GM23248 (cell line): Measurements from ENCODE around the gene ZNF627. TPM values are rescaled to one million over a fixed set of nuclear protein-coding genes. Genes with fewer than 3 reads are reported as not detected.
"Not testable (repeated sequence)": the region's sequence is repeated elsewhere in the genome, so short reads cannot be mapped to it uniquely, and the experiment has no call there.

ENCODE experiments used
- DNase-seq: peaks from one replicate; pipeline ENCODE4 v3.0.0-alpha.2; 2015
- H2AFZ ChIP-seq: fragments of 200-600 bp; sonication (generic); 2 replicates; pipeline ENCODE4 v1.6.1; 2016; ENCODE audit warnings: antibody characterized with exemption
- H3F3A ChIP-seq: fragments of 200-600 bp; sonication (generic); 2 replicates; pipeline ENCODE4 v1.6.1; 2016; ENCODE audit warnings: mild to moderate bottlenecking, antibody characterized with exemption, mixed run types; ENCODE audit not compliant: insufficient read depth
- H3K27ac ChIP-seq: fragments of 200-600 bp; sonication (generic); 2 replicates; pipeline ENCODE4 v1.5.1; 2016; ENCODE audit warnings: mild to moderate bottlenecking
- H3K27me3 ChIP-seq: fragments of 200-600 bp; sonication (generic); replicated peaks from 2 replicates; pipeline ENCODE4 v1.6.1; 2016; ENCODE audit warnings: mild to moderate bottlenecking; ENCODE audit not compliant: insufficient read depth
- H3K36me3 ChIP-seq: fragments of 200-600 bp; sonication (generic); 2 replicates; pipeline ENCODE4 v1.6.1; 2016; ENCODE audit warnings: low read depth, mild to moderate bottlenecking
- H3K4me1 ChIP-seq: fragments of 200-600 bp; sonication (generic); 2 replicates; pipeline ENCODE4 v1.6.1; 2016; ENCODE audit warnings: mild to moderate bottlenecking; ENCODE audit not compliant: insufficient read depth
- H3K4me2 ChIP-seq: fragments of 200-600 bp; sonication (generic); one replicate; pipeline ENCODE4 v1.6.1; 2016; ENCODE audit warnings: mild to moderate bottlenecking; ENCODE audit not compliant: unreplicated experiment
- H3K4me3 ChIP-seq: fragments of 200-600 bp; sonication (generic); 2 replicates; pipeline ENCODE4 v1.5.1; 2016; ENCODE audit warnings: mild to moderate bottlenecking
- H3K79me2 ChIP-seq: fragments of 200-600 bp; sonication (generic); 2 replicates; pipeline ENCODE4 v1.6.1; 2016; ENCODE audit warnings: mild to moderate bottlenecking; ENCODE audit not compliant: insufficient read depth
- H3K9ac ChIP-seq: fragments of 200-600 bp; sonication (generic); 2 replicates; pipeline ENCODE4 v1.6.1; 2016; ENCODE audit warnings: mild to moderate bottlenecking
- H3K9me2 ChIP-seq: fragments of 200-600 bp; sonication (generic); 2 replicates; pipeline ENCODE4 v1.6.1; 2016; ENCODE audit warnings: mixed run types, mild to moderate bottlenecking, moderate library complexity; ENCODE audit not compliant: insufficient read depth
- H3K9me3 ChIP-seq: fragments of 200-600 bp; sonication (generic); one replicate; pipeline ENCODE4 v1.6.1; 2017; ENCODE audit warnings: low read depth
- H4K20me1 ChIP-seq: fragments of 200-600 bp; sonication (generic); 2 replicates; pipeline ENCODE4 v1.6.0; 2016; ENCODE audit not compliant: insufficient read depth
- EZH2 ChIP-seq: fragments of 200-600 bp; sonication (generic); IDR thresholded peaks from 2 replicates; pipeline ENCODE4 v1.6.1; 2018; ENCODE audit warnings: antibody characterized with exemption, mild to moderate bottlenecking; ENCODE audit not compliant: insufficient read depth, poor library complexity, severe bottlenecking
- EZH2phosphoT487 ChIP-seq: fragments of 200-600 bp; sonication (generic); IDR thresholded peaks from 2 replicates; pipeline ENCODE4 v1.6.1; 2018; ENCODE audit warnings: antibody characterized with exemption, moderate library complexity, mild to moderate bottlenecking, low read depth; ENCODE audit not compliant: insufficient read depth
- WGBS, 2 experiments: methylation state at CpG; one replicate each; pipeline ENCODE4 v1.1.6; 2015 to 2017; ENCODE audit warnings: low lambda C conversion rate in 2 of 2, low coverage in 1 of 2; ENCODE audit errors: missing lambda C conversion rate in 2 of 2; 5-methylcytosine and 5-hydroxymethylcytosine counted together
- in situ Hi-C: fragments of 300-500 bp; cut with MboI; formaldehyde crosslinking; loops from 2 replicates; pipeline ENCODE4 v1.15.0; 2020
- polyA plus RNA-seq: library from polyadenylated mRNA; unstranded; fragments of >200 nt; fragmentation: Nextera tagmentation; extraction: Ambion mirVana; gene quantifications from 2 replicates; pipeline ENCODE4 v1.2.1, GENCODE V29; 2016
- total RNA-seq: library from RNA; depleted of rRNA; stranded (reverse); fragments of >200 nt; shearing (Covaris generic); gene quantifications from 2 replicates; pipeline ENCODE4 v1.2.3, GENCODE V29; 2014

ZNF627 gene
- total and polyA plus RNA-seq, 2 experiments from 2014 or later = 7.7 to 13.8 TPM

DNA sequence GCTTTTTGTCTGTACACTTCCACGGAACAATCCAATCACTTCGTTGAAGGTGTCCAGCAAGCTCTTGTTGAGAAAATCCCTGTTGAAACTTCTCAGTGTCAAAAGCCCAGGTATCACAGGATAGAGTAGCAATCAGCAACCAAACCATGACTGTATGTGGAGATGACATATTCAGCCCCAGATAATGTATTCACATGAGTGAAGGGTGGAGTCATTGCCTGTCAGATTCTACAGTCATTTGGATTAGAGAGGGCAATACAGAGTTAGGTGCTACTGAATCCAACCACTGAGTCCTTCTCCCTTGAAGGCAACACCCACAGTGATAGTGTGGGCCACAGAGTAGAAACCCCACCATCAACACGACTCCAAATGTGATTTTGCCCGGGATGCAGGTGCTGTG is 23.3 kb downstream of the ZNF627 start:
- Histone ChIP-seq H3K36me3 (peaks cover 44% of the 10 kb centered on the region), H2AFZ (no peak overlapping the region), H3K4me1 (peaks cover 19% of the 10 kb centered on the region), H3K79me2 (peaks cover 23% of the 10 kb centered on the region), H3F3A (peaks cover 26% of the 10 kb centered on the region; the same call in 1 of the 2 replicates), H3K4me3 (no peak overlapping the region), H3K27ac (no peak overlapping the region), H3K9ac (no peak overlapping the region), H4K20me1 (no peaks in the 10 kb centered on the region), H3K9me3 (no peaks in the 10 kb centered on the region), H3K9me2 (no peaks in the 10 kb centered on the region), H3K4me2 (no peak overlapping the region), H3K27me3 (no peaks in the 10 kb centered on the region)
- TF ChIP-seq EZH2phosphoT487 (no peak), EZH2 (no peak)
- no peak for DNase-seq
- in situ Hi-C loops = no loop called here
- 90 to 91% methylated on average over 4 of the region's 4 CpGs for WGBS, 2 experiments

- H3K9me3 ChIP-seq, in situ Hi-C loops: not testable (repeated sequence)
These were observed 25.1 kb downstream of the ZNF627 start for GRCh38 chr19:11622401-11622800.

GRCh38 chr19:11624069-11624463 is 26.8 kb downstream of the ZNF627 start:
- H3K9ac ChIP-seq = peak overlapping the region; percentile 11
- 1 to 3% methylated on average over 4 of the region's 4 CpGs for WGBS, 2 experiments
- H3K4me3 ChIP-seq = peak overlapping the region; percentile 59

More at GRCh38 chr19:11622401-11622800, 25.1 kb downstream of the ZNF627 start:
- Histone ChIP-seq H3K79me2 (peaks cover 15% of the 10 kb centered on the region; the same call in 1 of the 2 replicates), H3K36me3 (peaks cover 28% of the 10 kb centered on the region), H3K27ac (peak overlapping the region; percentile 28), H3K4me1 (peaks cover 19% of the 10 kb centered on the region), H3F3A (peaks cover 26% of the 10 kb centered on the region; the same call in 1 of the 2 replicates)
- H3K9ac ChIP-seq, H3K4me3 ChIP-seq, H3K9me2 ChIP-seq, H3K27me3 ChIP-seq, H3K4me2 ChIP-seq, H2AFZ ChIP-seq, H4K20me1 ChIP-seq: not testable (repeated sequence)
- WGBS, 2 experiments = 61 to 64% methylated on average over 3 of the region's 3 CpGs
- DNase-seq = peak; percentile 41

DNA sequence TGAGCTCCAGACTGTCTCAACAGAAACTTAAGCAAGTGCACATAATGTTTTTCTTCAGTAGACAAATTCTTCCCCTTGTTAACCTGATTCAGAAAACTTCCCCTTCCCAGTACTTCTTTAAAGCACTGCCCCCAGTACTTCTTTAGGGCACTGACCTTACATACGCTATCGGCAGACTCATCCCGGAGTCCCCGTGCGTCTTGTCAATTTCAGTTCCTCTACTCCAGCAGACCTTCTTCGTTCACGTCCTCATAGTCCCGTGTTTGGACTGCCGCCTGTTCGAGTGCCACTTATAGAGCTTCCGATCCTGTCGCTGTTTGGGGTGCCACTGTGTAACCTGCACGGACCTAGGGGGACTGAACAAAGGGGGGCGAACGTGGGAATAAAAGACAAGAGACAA is 29.0 kb downstream of the ZNF627 start:
- WGBS, 2 experiments = 79 to 81% methylated on average over 15 of the region's 15 CpGs
- in situ Hi-C loops = no loop called here
- TF ChIP-seq EZH2phosphoT487 (no peak), EZH2 (no peak)
- no peak overlapping the region for H3K4me2 ChIP-seq
- H3K27me3 ChIP-seq = no peaks in the 10 kb centered on the region; the same call in 1 of the 2 replicates
- no peak overlapping the region for H3K9ac ChIP-seq
- H3K9me2 ChIP-seq = no peaks in the 10 kb centered on the region
- no peak for DNase-seq
- H3F3A ChIP-seq = peaks cover 26% of the 10 kb centered on the region; the same call in 1 of the 2 replicates
- peaks cover 19% of the 10 kb centered on the region for H3K4me1 ChIP-seq
- H4K20me1 ChIP-seq = no peaks in the 10 kb centered on the region
- no peaks in the 10 kb centered on the region for H3K36me3 ChIP-seq
- H2AFZ ChIP-seq = no peak overlapping the region
- H3K79me2 ChIP-seq = no peaks in the 10 kb centered on the region
- no peak overlapping the region for H3K4me3 ChIP-seq
- no peak overlapping the region for H3K27ac ChIP-seq
- H3K9me3 ChIP-seq = no peaks in the 10 kb centered on the region

More at GRCh38 chr19:11624069-11624463, 26.8 kb downstream of the ZNF627 start:
- Histone ChIP-seq H2AFZ (no peak overlapping the region), H3K4me1 (peaks cover 19% of the 10 kb centered on the region), H3K9me2 (no peaks in the 10 kb centered on the region), H3K4me2 (peak overlapping the region; percentile 88), H3K27me3 (no peaks in the 10 kb centered on the region; the same call in 1 of the 2 replicates), H3K9me3 (no peaks in the 10 kb centered on the region), H3K27ac (peak overlapping the region; percentile 24; the same call in 1 of the 2 replicates), H3K79me2 (no peaks in the 10 kb centered on the region), H3F3A (peaks cover 26% of the 10 kb centered on the region; the same call in 1 of the 2 replicates), H4K20me1 (no peaks in the 10 kb centered on the region), H3K36me3 (peaks cover 14% of the 10 kb centered on the region)
- DNase-seq = peak; percentile 79
- TF ChIP-seq EZH2phosphoT487 = no peak
- TF ChIP-seq EZH2 = no peak
- in situ Hi-C loops = no loop called here

DNA sequence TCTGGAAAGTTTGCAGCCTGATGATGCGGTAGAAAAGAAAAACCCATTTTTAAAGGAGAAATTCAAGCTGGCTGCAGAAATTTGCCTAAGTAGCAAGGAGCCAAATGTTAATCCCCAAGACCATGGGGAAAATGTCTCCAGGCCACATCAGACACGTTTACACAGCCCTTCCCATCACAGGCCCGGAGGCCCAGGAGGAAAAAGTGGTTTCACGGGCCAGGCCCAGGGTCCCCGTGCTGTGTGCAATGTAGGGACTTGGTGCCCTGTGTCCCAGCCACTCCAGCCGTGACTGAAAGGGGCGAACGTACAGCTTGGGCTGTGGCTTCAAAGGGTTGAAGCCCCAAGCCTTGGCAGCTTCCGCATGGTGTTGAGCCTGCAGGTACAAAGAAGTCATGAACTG is 35.9 kb downstream of the ZNF627 start:
- TF ChIP-seq EZH2 = no peak
- no peak for TF ChIP-seq EZH2phosphoT487
- Histone ChIP-seq H3K36me3 (no peaks in the 10 kb centered on the region), H3K4me1 (no peaks in the 10 kb centered on the region), H3K9me3 (no peaks in the 10 kb centered on the region), H2AFZ (no peak overlapping the region), H3K9ac (no peak overlapping the region), H3K9me2 (no peaks in the 10 kb centered on the region), H3K27me3 (no peaks in the 10 kb centered on the region), H4K20me1 (no peaks in the 10 kb centered on the region), H3K4me3 (no peak overlapping the region), H3K4me2 (no peak overlapping the region), H3K79me2 (no peaks in the 10 kb centered on the region), H3K27ac (no peak overlapping the region), H3F3A (no peaks in the 10 kb centered on the region)
- 57 to 74% methylated on average over 9 of the region's 9 CpGs for WGBS, 2 experiments
- DNase-seq = no peak
- in situ Hi-C loops = no loop called here

DNA sequence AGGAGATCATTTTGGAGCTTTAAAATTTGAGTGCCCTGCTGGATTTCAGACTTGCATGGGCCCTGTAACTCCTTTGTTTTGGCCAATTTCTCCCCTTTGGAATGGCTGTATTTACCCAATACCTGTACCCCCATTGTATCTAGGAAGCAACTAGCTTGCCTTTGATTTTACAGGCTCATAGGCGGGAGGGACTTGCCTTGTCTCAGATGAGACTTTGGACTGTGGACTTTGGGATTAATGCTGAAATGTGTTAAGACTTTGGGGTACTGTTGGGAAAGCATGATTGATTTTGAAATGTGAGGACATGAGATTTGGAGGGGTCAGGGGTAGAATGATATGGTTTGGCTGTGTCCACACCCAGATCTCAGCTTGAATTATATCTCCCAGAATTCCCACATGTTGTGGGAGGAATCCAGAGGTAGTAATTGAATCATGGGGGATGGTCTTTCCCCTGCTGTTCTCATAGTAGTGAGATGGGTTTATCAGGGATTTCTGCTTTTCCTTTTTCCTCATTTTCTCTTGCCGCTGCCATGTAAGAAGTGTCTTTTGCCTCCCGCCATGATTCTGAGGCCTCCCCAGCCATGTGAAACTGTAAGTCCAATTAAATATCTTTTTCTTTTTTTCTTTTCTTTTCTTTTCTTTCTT is 36.9 kb downstream of the ZNF627 start:
- H3F3A ChIP-seq, H3K27ac ChIP-seq, H3K9me3 ChIP-seq, H3K9ac ChIP-seq, H3K9me2 ChIP-seq, H3K36me3 ChIP-seq, H3K4me3 ChIP-seq, H3K79me2 ChIP-seq, H3K27me3 ChIP-seq, H3K4me1 ChIP-seq, in situ Hi-C loops, DNase-seq, H3K4me2 ChIP-seq, H4K20me1 ChIP-seq, H2AFZ ChIP-seq: not testable (repeated sequence)
- 77 to 80% methylated on average over 3 of the region's 3 CpGs for WGBS, 2 experiments
